Fibroblast of the conjunctiva (primary cell): ENCODE measurements around the gene IGSF10.

Experiments used
- DNase-seq: peaks from one replicate; pipeline ENCODE4 v3.0.0-alpha.2; 2010; ENCODE audit warnings: low read depth

The IGSF10 gene

DNA sequence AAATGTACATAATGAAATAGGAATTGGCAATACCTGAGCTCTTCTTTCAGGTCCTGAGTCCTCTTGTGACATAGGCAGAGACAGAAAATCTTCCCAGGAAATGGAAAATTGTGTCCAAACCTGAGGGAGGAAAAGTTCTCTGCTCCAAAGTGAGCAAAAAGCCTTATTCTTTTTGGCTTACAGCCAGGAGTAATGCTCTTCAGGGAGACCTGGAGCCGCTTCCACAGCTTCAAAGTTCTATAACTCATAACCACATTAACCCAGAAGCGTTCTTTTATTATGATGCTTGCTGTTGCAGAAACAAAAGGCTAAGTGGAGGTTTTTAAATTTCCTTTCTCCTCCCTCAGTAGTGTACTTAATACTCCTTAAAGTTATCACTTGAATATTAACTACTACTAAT is 633 bp downstream of the IGSF10 start:
- no peak for DNase-seq

DNA sequence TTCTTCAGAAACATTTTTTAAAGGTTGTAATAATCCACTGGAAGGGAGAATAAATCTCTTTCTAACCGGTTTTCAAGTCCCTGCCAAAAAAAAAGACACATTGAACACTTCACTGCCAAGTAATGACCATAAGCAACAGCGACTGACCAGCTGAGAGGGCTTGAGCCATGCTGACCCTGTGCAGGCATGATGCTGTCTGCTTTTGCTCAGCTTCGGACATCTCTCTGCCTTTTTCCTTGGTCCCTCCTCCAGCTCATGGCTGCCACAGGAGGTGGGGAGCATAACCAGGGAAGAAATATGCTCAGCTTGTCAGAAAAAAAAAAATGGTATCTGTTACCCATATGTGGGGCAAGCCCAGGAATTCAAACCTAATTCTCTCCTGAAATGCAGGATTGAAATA is 1.5 kb downstream of the IGSF10 start:
- no peak for DNase-seq

DNA sequence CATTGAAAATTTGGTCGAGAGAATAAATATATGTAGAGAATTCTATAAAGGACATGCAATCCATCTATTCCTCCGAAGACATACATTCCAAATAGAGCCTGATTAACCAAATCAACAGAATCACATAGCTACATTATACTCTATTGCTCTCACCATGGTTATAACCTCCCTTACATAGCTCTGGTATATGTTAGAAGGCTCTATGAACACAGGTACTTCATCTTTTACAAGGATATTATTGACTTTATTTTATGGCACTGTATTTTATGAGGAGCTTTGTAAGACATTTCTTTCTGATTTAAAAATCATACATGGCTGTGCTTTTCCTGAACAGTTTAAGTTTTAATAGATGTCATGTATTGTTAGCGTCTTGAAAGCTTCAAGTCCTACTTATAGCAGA is 4.8 kb downstream of the IGSF10 start:
- DNase-seq = no peak

DNA sequence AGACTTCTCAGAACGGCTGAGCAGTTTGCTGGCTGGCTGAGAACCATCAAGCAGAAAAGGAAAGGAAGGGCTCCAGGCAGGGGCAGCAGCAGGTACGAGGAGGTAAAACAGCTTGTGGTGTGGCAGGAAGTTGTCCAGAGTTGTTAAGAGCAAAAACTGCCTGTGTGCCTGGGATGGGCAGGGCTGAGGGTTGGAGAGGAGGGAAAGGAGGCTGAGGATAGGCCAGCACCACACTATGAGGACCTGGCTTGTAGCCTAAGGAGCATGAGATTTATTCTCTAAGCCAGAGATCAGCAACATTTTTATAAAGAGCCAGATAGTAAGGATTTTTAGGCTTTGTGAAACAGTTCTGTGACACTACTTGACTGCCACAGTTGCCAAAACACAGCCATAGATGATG is 8.0 kb downstream of the IGSF10 start:
- no peak for DNase-seq

- DNase-seq = no peak
These were observed 8.5 kb downstream of the IGSF10 start for GRCh38 chr3:151452368-151452767.

GRCh38 chr3:151446002-151446340 is 14.9 kb downstream of the IGSF10 start:
- DNase-seq = no peak

GRCh38 chr3:151445273-151446001 is 15.4 kb downstream of the IGSF10 start:
- DNase-seq = peak; percentile 81

GRCh38 chr3:151443583-151443982 is 17.3 kb downstream of the IGSF10 start:
- no peak for DNase-seq

DNA sequence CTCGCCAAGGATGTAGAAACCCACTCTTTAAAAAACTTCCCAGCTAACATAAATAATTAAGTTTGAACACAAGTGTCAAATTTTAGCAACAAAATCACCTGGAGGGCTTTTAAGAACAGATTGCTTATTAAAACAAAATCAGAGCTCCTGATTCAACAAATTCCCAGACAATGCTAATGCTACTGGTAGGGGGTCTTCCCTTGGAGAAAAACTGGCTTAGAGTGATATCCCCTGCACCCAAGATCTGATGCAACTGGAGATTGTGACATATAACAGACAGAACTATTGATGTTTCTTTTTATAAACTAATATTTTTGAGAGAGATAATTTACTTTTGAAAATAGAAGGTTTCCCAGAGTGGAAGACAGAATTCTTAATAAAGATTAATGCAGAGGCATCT is 19.9 kb downstream of the IGSF10 start:
- DNase-seq = no peak

DNA sequence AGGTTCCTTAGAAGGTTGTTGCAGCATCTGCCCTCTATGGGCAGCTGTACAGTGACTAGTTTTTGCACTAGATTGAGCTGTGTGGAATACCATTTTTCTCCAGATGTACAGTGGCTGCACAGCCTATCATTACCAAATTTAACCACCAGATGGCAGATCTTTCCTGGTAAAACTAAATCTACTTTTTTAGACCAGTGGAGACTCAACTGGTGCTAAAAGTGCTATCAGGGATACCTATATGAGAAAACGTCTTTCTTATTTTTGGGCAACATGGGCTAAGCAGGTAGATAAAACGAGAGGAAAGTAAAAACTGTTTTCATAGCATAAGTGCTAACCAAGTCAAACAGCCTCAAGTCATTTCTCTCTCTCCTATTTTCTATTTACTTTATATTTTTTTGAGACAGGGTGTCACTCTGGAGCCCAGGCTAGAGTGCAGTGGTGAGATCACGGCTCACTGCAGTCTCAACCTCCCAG is 21.2 kb downstream of the IGSF10 start:
- DNase-seq = peak; percentile 63

DNA sequence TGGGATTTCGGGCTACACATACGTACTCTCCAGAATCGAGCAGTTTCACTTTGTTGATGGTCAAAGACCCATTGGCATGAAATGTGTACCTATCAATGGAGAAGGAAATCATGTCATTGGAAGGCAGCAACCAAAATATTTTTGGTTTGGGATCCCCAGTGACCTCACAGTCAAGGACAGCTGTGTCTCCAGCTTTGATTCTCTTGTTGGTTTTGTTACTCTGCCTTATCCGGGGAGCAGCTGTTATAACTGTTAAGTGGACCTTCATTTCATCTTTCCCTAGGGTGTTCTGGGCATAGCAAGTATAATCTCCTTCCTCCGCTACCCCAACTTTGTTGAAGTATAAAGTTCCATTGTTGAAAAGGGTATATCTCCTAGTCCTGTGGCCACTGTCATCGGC is 23.0 kb downstream of the IGSF10 start:
- no peak for DNase-seq

GRCh38 chr3:151436675-151437446 is 24.0 kb downstream of the IGSF10 start:
- DNase-seq = no peak

DNA sequence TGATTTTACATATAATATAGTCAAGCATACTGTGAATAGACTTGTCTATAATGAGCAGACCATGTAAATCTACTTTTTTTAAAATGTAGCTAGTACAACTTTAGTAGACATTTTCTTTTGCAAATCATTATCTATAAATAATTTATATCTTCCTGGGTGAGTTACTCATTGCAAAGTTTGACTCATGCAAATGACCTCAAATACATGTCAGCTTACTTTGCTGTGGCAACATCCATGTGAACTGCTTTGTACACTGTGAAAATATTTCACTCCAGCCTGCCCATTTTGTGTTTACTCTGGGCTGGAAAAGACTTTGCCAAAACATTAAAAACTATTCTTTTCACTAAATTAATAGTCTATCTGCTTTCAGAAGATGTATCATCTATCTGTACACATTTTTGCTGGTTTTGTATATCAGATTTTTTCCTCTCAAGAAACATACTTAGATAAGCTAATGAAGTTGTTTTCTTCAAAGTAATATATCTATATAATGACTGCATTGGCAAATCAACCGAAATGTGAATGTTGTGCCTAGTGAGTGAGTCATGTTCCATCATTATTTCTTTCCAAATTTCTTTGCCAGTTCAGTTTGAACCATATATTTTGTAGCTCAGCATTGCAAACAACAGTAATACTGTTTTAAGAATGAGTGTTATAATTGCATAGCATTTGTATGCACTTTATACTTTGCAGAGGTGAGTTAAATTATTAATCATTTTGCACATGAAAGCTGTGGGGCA is 26.5 kb downstream of the IGSF10 start:
- DNase-seq = peak; percentile 77

DNA sequence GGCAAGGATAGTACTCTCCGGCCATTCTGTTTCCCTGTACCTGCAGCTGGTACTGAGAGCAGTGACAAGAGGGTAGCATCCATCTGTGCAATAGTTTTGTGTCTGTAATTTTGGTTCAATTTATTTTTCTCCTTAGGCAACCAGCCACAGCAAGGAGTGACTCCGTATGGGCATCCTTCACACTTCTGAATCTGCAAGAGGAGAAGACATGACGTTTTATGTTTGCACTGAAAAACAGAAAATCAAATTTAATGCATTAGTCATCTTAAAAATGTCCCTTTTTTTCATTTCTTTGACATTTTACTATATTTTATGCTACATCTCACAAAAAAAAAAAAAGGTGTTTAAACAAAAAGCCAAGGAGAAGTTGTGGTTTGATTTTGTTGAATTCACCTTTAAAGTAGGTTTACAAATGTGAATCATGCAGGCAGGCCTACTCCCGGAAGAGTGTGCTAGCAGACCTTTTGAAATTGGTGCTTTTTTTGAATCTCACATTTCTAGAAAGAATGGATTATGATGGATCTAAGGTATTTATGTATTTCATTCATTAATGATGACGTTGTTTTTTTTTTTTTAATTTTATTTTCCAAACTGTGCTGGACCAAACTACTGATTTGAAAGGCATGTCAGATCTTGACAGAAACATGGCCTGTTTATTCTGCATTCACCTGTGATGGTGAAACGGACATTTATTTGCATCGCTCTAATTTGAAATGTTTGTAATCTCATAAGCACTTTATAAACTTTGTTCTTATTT is 28.1 kb downstream of the IGSF10 start:
- no peak for DNase-seq

- DNase-seq = no peak
These were observed 28.9 kb downstream of the IGSF10 start for GRCh38 chr3:151431940-151432339.

DNA sequence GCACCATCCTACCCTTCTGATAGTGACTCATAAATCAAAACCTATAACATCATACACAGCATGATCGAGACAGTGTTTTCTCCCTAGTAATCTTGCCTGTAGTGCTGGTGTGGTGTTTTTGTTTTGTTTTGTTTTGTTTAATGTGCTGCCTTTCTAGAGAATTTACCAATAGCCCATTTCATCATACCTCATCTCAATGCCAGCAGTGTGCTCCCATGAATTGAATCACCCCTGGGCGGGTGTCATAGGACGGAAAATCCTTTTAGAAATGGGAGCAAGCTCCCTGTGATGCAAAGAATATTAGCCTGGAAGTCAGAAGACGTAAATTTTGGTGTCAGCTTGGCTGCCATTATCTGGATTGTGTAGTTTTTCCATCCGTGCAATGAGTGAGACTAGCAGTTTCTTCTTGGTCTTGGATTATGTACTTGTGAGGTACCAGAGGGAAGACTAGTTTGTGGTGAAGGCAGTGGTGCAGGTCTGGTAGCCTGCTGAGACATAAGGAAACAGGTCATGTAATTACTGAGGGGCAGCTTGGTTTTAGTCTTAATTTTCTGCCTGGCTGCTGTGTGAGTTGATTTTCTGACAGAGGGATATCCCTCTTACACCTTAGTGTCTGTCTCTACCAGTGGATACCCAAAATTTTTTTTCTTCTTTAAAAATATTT is 29.9 kb downstream of the IGSF10 start:
- DNase-seq = peak; percentile 2

DNA sequence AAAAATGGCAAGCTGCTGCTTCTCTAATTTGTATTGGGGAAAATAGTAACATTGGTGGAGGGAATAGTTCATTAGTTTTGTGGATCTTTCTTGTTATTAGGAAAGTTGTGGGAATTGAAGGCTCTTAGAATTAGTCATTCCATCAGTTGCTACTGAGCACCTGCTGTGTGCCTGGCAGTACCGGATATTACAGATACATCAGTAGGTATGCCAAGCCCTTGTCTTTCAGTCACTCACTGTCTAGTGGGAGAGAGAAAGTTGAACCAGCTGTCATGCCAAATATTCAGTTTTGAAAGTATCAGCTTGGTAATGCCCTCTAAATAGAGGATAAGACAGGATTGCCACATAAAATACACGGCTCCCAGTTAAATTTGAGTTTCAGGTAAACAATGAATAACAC is 32.5 kb downstream of the IGSF10 start:
- no peak for DNase-seq

DNA sequence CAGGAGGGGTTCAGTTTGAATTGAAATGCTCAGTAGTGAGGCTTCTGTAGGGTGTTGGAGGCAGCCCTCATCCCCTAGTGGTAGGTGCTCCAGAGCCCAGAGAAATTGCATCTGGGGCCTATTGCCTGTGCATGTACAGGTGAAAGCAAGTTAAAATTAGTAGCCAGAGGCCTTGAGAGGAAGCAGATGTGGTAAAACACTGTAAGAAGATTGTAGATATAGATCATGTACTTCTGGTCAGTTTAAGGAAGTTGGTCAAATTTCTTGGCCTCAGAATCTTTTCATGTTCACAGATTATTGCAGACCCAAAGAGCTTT is 34.6 kb downstream of the IGSF10 start:
- no peak for DNase-seq

GRCh38 chr3:151425627-151426340 is 35.1 kb downstream of the IGSF10 start:
- no peak for DNase-seq

DNA sequence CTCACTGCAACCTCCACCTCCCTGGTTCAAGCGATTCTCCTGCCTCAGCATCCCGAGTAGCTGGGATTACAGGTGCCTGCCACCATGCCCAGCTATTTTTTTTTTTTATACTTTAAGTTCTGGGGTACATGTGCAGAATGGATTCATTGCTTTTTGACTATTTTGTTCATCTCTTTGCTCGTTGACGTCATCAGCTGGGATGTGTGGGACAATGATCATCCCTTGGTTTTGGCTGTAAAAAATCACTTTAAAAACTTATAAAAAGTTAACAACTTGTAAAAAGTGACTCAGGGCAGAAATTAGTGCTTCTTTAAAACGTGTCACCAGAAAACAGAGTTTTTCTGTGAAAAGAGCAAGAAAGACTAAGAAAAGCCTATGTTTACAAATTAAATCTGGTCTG is 37.8 kb downstream of the IGSF10 start:
- no peak for DNase-seq

- DNase-seq = no peak
These were observed 38.9 kb downstream of the IGSF10 start for GRCh38 chr3:151421938-151422337.
